Measurements from ENCODE around the gene PIH1D2.
"Not testable (repeated sequence)": the region's sequence is repeated elsewhere in the genome, so short reads cannot be mapped to it uniquely, and the experiment has no call there.

Gene PIH1D2

DNA sequence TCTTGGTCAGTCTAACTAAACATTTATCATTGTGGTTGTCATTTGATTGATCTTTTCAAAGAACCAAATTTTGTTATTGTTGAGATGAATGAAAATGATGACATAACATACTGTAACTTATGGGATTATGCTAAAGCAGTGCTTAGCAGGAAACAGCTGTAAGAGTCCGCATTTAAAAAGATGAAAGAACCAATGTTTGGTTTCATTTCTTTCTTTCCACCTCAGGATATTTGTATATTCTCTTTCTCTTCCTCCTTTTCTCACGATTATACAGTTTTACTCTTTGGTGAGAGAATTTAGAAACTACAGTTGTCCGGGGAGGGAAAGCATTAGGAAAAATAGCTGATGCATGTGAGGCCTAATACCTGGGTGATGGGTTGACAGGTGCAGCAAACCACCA is 23.1 kb downstream of the PIH1D2 start:
- DNase-seq: no peak

DNA sequence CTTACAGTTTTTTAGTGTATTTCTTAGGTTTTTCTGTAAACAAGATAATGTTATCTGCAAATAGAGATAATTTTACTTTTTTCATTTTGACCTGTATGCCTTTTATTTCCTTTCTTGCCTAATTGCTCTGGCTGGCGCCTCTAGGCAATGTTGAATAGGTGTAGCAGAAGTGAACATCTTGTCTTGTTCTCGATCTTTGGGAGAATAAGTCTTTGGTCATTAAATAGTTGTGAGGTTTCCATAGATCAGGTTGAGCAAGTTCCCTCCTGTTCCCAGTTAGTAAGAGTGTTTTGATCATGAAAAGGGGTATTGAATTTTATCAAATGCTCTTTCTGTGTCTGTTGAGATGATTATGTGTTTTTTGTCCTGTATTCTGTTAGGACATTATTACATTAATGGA is 24.0 kb downstream of the PIH1D2 start:
- DNase-seq: no peak

DNA sequence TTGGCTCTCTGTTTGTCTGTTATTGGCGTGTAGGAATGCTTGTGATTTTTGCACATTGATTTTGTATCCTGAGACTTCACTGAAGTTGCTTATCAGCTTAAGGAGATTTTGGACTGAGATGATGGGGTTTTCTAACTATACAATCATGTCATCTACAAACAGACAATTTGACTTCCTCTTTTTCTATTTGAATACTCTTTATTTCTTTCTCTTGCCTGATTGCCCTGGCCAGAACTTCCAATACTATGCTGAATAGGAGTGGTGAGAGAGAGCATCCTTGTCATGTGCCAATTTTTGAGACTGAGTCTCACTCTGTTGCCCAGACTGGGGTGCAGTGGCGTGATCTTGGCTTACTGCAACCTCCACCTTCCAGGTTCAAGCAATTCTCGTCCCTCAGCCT is 25.6 kb downstream of the PIH1D2 start:
- not testable (repeated sequence) for DNase-seq

DNA sequence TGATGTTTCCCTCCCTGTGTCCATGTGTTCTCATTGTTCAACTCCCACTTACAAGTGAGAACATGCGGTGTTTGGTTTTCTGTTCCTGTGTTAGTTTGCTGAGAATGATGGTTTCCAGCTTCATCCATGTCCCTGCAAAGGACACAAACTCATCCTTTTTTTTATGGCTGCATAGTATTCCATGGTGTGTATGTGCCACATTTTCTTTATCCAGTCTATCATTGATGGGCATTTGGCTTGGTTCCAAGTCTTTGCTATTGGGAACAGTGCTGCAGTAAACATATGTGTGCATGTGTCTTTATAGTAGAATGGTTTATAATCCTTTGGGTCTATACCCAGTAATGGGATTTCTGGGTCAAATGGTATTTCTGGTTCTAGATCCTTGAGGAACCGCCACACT is 27.2 kb downstream of the PIH1D2 start:
- not testable (repeated sequence) for DNase-seq

DNA sequence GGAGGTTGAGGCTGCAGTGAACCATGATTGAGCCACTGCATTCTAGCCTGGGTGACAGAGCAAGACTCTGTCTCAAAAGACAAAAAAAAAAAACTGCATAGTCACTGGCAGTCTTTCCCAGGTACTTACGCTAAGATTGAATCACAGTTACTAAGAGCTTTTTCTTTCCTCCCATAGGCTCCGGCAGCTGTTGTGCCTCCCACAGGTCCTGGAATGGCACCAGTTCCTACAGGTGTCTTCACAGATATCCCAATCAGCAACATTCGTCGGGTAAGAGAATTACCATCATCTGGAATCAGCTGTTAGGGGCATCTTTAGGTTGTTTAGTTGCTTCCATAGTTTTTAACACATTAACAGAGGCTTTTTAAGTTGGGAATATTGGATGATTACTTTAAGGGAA is 28.9 kb downstream of the PIH1D2 start:
- DNase-seq: no peak

DNA sequence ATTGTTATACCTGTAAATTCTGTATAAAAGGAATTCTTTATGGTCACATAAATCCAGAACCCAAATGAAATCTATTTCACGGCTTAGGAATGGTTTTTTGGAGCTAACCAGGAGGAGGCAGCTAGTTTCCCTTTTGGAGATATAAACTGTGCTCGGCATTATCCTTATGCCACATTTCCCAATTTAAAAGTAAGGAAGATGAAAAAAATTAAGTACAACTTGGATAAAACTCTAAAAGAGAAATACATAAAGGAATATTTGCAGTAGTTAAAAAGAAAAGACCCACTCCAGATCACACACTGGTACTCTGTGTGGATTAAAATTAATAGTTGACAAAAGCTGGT is 30.9 kb downstream of the PIH1D2 start:
- DNase-seq: no peak

DNA sequence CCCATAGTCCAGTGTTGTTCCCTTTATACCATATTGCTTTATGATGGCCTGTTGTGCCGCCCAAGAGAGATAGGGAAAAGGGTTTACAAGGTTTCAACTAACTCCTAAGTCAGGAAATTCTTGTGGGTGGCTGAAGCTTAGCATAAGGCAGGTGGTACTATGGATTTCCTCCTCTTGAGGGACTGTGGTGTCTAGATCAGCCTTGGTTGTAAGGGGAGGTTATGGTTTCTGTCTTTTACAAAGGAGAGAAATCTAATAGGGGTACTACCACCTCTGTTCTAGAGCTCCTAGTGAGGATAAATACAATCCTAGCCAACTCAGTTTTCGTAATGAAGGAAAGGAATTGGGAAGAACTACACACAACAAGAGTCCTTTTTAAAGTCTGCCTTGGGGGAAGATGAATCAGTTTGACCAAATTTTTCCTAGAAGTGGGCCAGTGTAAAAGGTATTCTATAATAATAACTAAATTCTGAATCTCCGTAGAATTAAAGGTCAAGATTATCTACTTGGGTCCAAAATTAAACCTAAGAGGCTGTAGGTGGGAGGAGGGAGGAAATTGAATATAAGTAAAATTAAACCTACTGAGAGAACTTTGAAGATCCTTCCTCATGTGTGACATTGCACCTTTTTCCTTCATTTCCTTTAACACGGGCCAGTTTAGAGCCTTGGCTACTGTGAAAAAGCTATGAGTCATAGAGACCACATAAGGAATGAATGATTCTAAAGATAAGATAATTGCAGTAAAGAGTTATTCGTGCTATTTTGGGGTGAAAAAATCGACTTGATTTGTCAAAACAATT is 31.5 kb downstream of the PIH1D2 start:
- peak; percentile 41 for DNase-seq

DNA sequence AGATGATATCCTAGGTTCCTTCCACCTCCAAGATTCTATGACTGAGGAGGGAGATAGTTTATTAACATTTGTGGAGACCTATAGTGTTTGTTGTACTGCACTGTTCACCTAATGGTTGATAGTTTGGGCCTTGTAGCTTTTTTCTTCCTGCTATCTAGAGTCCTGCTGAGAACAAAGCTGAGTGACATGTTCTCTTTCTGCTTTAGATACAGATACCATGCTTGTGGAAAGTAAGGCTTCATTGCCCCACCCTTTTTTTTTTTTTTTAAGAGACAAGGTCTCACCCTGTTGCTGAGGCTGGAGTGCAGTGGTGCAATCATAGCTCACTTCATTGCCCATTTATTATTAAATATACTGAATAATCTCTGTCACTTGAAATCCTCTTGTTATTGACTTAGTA is 36.3 kb downstream of the PIH1D2 start:
- no peak for DNase-seq

DNA sequence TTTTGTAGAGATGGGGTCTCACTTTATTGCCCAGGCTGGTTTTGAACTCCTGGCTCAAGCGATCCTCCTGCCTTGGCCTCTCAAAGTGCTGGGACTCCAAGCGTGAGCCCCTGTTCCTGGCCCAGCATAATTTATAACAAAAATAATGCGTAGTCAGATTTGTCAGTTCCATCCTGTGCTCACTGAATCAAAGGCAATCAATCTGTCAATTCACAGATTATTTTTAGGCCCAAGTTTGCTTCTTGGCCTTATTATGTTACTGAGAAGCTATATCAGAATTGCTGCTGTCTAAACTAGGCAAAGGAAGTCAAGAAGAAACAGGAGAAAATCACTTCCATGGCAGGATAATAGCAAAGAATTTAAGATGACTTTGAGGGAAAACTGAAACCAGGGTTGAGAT is 39.9 kb downstream of the PIH1D2 start:
- no peak for DNase-seq

DNA sequence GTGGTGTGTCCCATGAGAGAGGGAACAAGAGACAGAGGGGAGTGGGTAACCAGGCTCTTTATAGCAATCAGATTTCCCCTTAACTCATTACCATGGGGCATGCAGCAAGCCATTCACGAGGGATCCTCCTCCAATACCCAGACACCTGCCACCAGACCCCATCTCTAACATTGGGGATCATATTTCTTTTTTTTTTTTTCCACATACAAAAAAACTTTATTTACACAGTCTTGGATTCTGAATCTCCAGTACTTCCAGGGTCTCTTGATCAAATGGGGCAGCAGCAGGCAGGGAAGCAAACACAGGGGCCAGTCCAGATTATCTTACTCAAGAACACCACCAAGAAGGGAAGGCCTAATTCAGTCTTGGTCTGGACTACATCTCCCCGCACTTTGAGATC is 44.4 kb downstream of the PIH1D2 start:
- DNase-seq: no peak

DNA sequence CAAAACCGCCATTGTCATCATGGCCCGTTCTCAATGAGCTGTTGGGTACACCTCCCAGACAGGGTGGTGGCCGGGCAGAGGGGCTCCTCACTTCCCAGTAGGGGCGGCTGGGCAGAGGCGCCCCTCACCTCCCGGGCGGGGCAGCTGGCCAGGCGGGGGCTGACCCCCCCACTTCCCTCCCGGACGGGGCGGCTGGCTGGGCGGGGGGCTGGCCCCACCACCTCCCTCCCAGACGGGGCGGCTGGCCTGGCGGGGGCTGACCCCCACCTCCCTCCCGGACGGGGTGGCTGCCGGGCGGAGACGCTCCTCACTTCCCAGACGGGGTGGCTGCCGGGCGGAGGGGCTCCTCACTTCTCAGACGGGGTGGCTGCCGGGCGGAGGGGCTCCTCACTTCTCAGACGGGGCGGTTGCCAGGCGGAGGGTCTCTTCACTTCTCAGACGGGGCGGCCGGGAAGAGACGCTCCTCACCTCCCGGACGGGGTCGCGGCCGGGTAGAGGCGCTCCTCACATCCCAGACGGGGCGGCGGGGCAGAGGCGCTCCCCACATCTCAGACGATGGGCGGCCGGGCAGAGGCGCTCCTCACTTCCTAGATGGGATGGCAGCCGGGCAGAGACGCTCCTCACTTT is 46.9 kb downstream of the PIH1D2 start:
- DNase-seq: not testable (repeated sequence)

DNA sequence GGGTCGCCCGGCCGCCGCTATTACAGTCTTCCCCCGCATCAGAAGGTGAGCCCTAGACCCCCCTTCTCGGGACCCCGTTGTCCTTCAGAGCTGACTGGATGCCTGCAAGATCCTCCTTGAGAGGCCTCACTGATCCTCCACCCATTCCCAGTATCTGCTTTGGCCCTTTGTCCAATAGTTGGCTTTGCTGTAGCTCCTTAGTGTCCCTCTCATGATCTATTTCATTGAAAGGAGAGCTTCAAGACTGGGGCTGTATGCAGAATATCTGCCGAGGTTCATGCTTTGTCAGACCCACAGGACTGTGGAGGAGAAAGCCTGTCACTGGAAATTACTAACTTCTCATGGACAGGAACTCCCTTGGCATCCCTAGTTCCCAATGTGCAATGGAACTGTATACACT is 48.1 kb downstream of the PIH1D2 start:
- DNase-seq: peak; percentile 27

DNA sequence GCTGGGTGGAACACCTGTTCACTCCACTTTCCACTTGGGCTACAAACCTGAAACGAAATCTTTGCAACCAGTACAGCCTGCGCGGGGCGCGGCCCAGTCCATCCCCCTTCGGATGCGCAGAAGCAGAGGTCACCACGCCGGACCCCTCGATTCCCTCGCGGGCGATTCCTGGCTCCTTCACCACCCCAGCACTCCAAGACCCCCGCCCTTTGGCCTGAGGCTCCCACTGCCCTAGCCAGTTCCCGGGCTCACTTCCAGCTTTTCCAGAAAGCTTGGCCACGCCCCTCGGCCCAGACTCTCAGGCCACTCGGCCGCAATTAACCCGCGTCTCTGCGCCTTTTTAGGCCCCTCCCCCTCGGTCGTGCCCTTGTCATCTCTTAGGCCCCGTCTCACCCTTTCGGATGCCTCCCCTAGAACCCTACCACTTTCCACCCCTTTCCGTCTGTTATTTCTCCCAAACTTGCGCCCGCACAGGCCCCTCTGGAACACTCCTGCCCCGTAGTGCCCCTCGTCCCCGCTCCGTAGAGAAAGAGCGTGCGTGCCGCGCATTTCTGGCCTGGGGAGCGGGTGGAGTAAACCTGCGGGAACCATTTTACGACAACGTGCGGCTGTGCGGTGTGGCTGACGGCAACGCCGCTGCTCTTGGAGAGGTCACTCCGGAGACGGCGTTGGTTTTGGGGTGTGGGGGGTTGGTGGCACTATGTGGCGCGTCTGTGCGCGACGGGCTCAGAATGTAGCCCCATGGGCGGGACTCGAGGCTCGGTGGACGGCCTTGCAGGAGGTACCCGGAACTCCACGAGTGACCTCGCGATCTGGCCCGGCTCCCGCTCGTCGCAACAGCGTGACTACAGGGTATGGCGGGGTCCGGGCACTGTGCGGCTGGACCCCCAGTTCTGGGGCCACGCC is 48.8 kb downstream of the PIH1D2 start, which contains the start of gene DLAT:
TSS of gene DLAT (plus strand) at position 636 of the 906 bp plus-strand sequence. CDS start at position 701, 65 bp downstream.
- peak; percentile 80 for DNase-seq

DNA sequence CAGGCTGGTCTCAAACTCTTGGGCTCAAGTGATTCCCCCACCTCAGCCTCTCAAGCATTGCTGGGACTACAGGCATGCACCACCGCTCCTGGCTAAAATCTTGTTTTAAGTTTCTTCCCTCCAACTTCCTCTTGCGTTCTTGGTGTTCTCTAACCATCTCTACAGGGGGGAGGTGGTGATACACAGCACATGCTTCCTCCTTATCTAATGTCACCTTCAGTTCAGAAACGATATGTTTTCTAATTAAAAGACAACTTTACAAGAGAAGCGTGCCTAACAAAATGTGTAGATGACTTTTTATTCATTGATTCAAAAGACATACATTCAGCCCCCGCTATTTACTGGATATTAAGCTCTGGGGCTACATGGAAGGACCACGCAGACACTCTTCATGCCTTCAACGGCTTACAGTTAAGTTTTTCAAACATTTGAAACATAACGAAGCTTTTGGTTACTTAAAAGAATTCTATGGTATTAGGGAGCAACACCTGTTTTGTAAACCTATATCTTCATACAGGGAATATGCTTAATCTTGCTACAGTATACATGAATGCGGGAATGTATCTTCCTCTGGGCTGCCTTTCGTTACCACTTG is 49.5 kb downstream of the PIH1D2 start:
- no peak for DNase-seq

DNA sequence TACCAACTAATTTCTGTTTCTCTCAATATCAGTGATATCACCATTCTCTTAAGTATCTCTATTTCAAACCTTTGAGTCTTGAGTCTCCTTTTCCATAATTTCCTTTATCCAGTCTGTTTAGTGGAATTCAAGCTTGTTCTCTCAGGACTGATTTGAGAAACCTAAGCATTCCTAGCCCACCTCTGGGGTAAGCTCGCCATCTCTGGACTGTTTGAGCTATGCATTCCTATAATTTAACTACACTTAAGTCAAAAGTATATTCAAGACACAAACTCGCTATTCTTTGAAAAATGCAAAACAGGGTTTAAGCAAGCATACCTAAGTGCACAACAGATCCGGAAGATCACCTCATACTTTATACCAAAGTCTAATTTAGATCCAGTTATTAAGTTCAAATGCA is 50.7 kb downstream of the PIH1D2 start:
- no peak for DNase-seq

DNA sequence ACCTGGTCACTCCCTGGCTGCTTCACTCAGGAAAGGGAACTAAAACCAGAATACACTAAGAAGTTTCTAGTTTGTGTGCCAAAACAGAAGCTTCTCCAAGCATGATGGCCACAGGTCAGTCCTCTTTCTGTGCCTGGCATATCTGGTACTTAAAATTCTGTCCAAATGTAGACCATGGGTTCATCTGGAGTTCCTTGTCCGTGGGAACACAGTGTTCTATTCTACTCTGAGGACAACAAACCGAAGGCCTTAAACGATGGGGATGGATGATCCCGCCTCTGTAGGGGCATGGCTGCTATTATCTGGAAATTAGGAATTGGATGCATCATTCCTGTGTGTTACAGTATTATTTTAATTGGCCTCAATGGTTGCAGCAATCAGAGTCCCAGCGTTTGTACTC is 54.8 kb downstream of the PIH1D2 start:
- no peak for DNase-seq
